MM.1S (cell line): ENCODE results near the gene ADD1.

ENCODE experiments used
- DNase-seq: peaks from one replicate; pipeline ENCODE4 v3.0.0-alpha.2; 2015
- H2AFZ ChIP-seq: fragments of 300-600 bp; sonication (generic); 2 replicates; pipeline ENCODE4 v1.6.0; 2016; ENCODE audit warnings: antibody characterized with exemption, low read length
- H3F3A ChIP-seq: fragments of 300-600 bp; sonication (generic); 2 replicates; pipeline ENCODE4 v1.6.1; 2016; ENCODE audit warnings: mild to moderate bottlenecking, antibody characterized with exemption, low read length, moderate library complexity, mixed read lengths; ENCODE audit not compliant: insufficient read depth
- H3K27ac ChIP-seq: fragments of 300-600 bp; sonication (generic); 2 replicates; pipeline ENCODE4 v1.5.1; 2016; ENCODE audit warnings: mild to moderate bottlenecking, low read length
- H3K27me3 ChIP-seq: fragments of 300-600 bp; sonication (generic); replicated peaks from 2 replicates; pipeline ENCODE4 v1.6.0; 2016; ENCODE audit warnings: low read length; ENCODE audit not compliant: insufficient read depth
- H3K36me3 ChIP-seq: fragments of 300-600 bp; sonication (generic); replicated peaks from 2 replicates; pipeline ENCODE4 v1.6.1; 2016; ENCODE audit warnings: mild to moderate bottlenecking, low read length, mixed read lengths; ENCODE audit not compliant: insufficient read depth
- H3K4me1 ChIP-seq: fragments of 300-600 bp; sonication (generic); 2 replicates; pipeline ENCODE4 v1.6.1; 2016; ENCODE audit warnings: low read length, mixed read lengths
- H3K4me2 ChIP-seq: fragments of 300-600 bp; sonication (generic); 2 replicates; pipeline ENCODE4 v1.6.0; 2016; ENCODE audit warnings: low read depth, low read length
- H3K4me3 ChIP-seq: fragments of 300-600 bp; sonication (generic); 2 replicates; pipeline ENCODE4 v1.5.1; 2016; ENCODE audit warnings: low read length, mixed read lengths
- H3K79me2 ChIP-seq: fragments of 300-600 bp; sonication (generic); 2 replicates; pipeline ENCODE4 v1.6.1; 2016; ENCODE audit warnings: mixed run types, low read length, mixed read lengths
- H3K9ac ChIP-seq: fragments of 300-600 bp; sonication (generic); 2 replicates; pipeline ENCODE4 v1.6.1; 2016; ENCODE audit warnings: low read length, mixed read lengths
- H3K9me2 ChIP-seq: fragments of 300-600 bp; sonication (generic); replicated peaks from 2 replicates; pipeline ENCODE4 v1.6.1; 2016; ENCODE audit warnings: mild to moderate bottlenecking, low read length, mixed read lengths; ENCODE audit not compliant: insufficient read depth
- H3K9me3 ChIP-seq: fragments of 300-600 bp; sonication (generic); replicated peaks from 2 replicates; pipeline ENCODE4 v1.6.1; 2016; ENCODE audit warnings: mild to moderate bottlenecking, low read length, mixed read lengths; ENCODE audit not compliant: insufficient read depth
- H4K20me1 ChIP-seq: fragments of 300-600 bp; sonication (generic); 2 replicates; pipeline ENCODE4 v1.6.1; 2016; ENCODE audit warnings: mild to moderate bottlenecking, low read length, moderate library complexity, mixed read lengths; ENCODE audit not compliant: insufficient read depth
- CTCF ChIP-seq: fragments of 300-600 bp; sonication (generic); IDR thresholded peaks from 2 replicates; pipeline ENCODE4 v1.5.1; 2016; ENCODE audit warnings: antibody characterized with exemption, low read length, mixed read lengths
- EZH2 ChIP-seq: fragments of 300-600 bp; sonication (generic); optimal IDR thresholded peaks from 2 replicates; pipeline ENCODE3; 2017; ENCODE audit warnings: low read depth, mild to moderate bottlenecking, antibody characterized with exemption, low read length, mixed read lengths
- EZH2phosphoT487 ChIP-seq: fragments of 300-600 bp; sonication (generic); IDR thresholded peaks from 2 replicates; pipeline ENCODE4 v1.6.1; 2018; ENCODE audit warnings: antibody characterized with exemption, low read length

The ADD1 gene

GRCh38 chr4:2886161-2886560 is 42.5 kb downstream of the ADD1 start:
- TF ChIP-seq EZH2phosphoT487 (no peak), EZH2 (no peak), CTCF (no peak)
- Histone ChIP-seq H4K20me1 (no peaks in the 10 kb centered on the region), H3K4me2 (no peak overlapping the region), H3F3A (no peaks in the 10 kb centered on the region; the same call in 1 of the 2 replicates), H3K4me1 (no peaks in the 10 kb centered on the region), H3K27me3 (no peaks in the 10 kb centered on the region), H2AFZ (no peak overlapping the region), H3K9ac (no peak overlapping the region), H3K9me2 (no peaks in the 10 kb centered on the region), H3K27ac (no peak overlapping the region), H3K36me3 (peaks cover 7% of the 10 kb centered on the region; the same call in 1 of the 2 replicates), H3K79me2 (0 out of 2 replicates have a peak, but pooled peaks cover 7% of the 10 kb centered on the region), H3K9me3 (no peaks in the 10 kb centered on the region), H3K4me3 (no peak overlapping the region)
- DNase-seq: no peak

- Histone ChIP-seq H3K36me3 (peaks cover 7% of the 10 kb centered on the region; the same call in 1 of the 2 replicates), H3K4me3 (no peak overlapping the region), H3K79me2 (0 out of 2 replicates have a peak, but pooled peaks cover 3% of the 10 kb centered on the region), H3K27me3 (no peaks in the 10 kb centered on the region), H4K20me1 (no peaks in the 10 kb centered on the region), H3K9me2 (no peaks in the 10 kb centered on the region), H2AFZ (no peak overlapping the region), H3K9ac (no peak overlapping the region), H3F3A (no peaks in the 10 kb centered on the region; the same call in 1 of the 2 replicates), H3K4me2 (no peak overlapping the region), H3K9me3 (no peaks in the 10 kb centered on the region), H3K4me1 (no peaks in the 10 kb centered on the region), H3K27ac (no peak overlapping the region)
- TF ChIP-seq EZH2 (no peak), EZH2phosphoT487 (no peak), CTCF (no peak)
- no peak for DNase-seq
Observed at GRCh38 chr4:2886622-2887021, 43.0 kb downstream of the ADD1 start.

GRCh38 chr4:2887343-2887742 is 43.7 kb downstream of the ADD1 start:
- no peaks in the 10 kb centered on the region for H3F3A ChIP-seq
- TF ChIP-seq EZH2phosphoT487 (no peak), CTCF (no peak), EZH2 (no peak)
- H3K9me2 ChIP-seq: no peaks in the 10 kb centered on the region
- no peak overlapping the region for H3K4me3 ChIP-seq
- no peak for DNase-seq
- H2AFZ ChIP-seq: no peak overlapping the region
- H3K9ac ChIP-seq: no peak overlapping the region
- peaks cover 7% of the 10 kb centered on the region; the same call in 1 of the 2 replicates for H3K36me3 ChIP-seq
- H3K27me3 ChIP-seq: no peaks in the 10 kb centered on the region
- no peak overlapping the region for H3K4me2 ChIP-seq
- H3K79me2 ChIP-seq: no peaks in the 10 kb centered on the region
- H4K20me1 ChIP-seq: no peaks in the 10 kb centered on the region
- no peaks in the 10 kb centered on the region for H3K4me1 ChIP-seq
- H3K9me3 ChIP-seq: no peaks in the 10 kb centered on the region
- H3K27ac ChIP-seq: no peak overlapping the region
